Measurements from ENCODE around the gene CAMTA1.

Gene CAMTA1

DNA sequence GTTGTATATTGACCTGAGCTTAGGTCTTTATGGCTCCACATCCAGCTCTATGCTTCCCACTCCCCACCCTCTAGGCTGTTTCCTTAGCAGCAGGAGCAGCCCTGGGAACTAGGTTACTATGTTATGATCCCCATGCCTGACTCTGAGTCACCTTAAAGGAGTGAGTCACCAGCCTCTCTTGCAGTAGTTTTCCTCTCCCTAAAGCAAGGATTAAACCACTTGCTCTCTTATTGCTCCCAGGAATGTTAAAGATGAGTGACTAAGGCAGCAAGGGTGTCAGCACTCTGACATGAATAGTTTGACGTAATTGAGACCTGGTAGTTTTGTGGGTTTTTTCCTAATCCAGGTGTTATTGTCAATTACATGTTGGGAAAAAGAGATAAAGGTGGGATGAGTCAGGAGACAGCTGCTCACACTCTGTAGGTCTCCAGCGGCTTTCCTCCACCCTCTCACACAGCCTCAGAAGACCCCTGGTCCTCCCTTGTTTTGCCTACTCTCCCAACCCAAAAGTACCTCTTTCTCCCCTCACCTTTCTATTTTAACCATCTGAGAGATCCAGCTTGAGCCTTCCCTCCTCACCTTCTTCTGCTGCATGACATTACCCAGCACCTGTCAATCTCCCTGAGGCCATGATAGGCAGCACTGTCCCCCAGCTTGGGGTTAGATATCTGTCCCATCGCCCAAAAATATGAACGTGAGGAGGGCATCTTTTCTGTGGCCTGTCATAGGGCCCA lies 616.7 kb downstream of the CAMTA1 start (continued):
- TF ChIP-seq, protein P1, sequence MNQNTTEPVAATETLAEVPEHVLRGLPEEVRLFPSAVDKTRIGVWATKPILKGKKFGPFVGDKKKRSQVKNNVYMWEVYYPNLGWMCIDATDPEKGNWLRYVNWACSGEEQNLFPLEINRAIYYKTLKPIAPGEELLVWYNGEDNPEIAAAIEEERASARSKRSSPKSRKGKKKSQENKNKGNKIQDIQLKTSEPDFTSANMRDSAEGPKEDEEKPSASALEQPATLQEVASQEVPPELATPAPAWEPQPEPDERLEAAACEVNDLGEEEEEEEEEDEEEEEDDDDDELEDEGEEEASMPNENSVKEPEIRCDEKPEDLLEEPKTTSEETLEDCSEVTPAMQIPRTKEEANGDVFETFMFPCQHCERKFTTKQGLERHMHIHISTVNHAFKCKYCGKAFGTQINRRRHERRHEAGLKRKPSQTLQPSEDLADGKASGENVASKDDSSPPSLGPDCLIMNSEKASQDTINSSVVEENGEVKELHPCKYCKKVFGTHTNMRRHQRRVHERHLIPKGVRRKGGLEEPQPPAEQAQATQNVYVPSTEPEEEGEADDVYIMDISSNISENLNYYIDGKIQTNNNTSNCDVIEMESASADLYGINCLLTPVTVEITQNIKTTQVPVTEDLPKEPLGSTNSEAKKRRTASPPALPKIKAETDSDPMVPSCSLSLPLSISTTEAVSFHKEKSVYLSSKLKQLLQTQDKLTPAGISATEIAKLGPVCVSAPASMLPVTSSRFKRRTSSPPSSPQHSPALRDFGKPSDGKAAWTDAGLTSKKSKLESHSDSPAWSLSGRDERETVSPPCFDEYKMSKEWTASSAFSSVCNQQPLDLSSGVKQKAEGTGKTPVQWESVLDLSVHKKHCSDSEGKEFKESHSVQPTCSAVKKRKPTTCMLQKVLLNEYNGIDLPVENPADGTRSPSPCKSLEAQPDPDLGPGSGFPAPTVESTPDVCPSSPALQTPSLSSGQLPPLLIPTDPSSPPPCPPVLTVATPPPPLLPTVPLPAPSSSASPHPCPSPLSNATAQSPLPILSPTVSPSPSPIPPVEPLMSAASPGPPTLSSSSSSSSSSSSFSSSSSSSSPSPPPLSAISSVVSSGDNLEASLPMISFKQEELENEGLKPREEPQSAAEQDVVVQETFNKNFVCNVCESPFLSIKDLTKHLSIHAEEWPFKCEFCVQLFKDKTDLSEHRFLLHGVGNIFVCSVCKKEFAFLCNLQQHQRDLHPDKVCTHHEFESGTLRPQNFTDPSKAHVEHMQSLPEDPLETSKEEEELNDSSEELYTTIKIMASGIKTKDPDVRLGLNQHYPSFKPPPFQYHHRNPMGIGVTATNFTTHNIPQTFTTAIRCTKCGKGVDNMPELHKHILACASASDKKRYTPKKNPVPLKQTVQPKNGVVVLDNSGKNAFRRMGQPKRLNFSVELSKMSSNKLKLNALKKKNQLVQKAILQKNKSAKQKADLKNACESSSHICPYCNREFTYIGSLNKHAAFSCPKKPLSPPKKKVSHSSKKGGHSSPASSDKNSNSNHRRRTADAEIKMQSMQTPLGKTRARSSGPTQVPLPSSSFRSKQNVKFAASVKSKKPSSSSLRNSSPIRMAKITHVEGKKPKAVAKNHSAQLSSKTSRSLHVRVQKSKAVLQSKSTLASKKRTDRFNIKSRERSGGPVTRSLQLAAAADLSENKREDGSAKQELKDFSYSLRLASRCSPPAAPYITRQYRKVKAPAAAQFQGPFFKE (tag by site-specific recombination; IDR thresholded peaks at IDR 0.05; ENCODE audit: borderline replicate concordance): no peak
- no peak for TF ChIP-seq ZNF114 (tag by site-specific recombination; IDR thresholded peaks at IDR 0.05)
- no peak for TF ChIP-seq SCRT1 (tag by site-specific recombination; IDR thresholded peaks at IDR 0.05; ENCODE audit: borderline replicate concordance)
- no peak for TF ChIP-seq ZBTB8A (tag by site-specific recombination; IDR thresholded peaks at IDR 0.05)
- TF ChIP-seq ZFP69B (tag by site-specific recombination; IDR thresholded peaks at IDR 0.05): peak; percentile 84
- TF ChIP-seq ZFP3 (tag by site-specific recombination; IDR thresholded peaks at IDR 0.05; ENCODE audit: low read depth): no peak
- TF ChIP-seq TRIM28 (IDR thresholded peaks at IDR 0.05; ENCODE audit: borderline replicate concordance, low read length): peak; percentile 76; the same call in 1 of the 2 replicates
- peak; percentile 65 for TF ChIP-seq ZBTB48 (tag by site-specific recombination; IDR thresholded peaks at IDR 0.05)
- no peak for TF ChIP-seq ZNF133 (tag by site-specific recombination; IDR thresholded peaks at IDR 0.05)
- TF ChIP-seq ZNF513 (tag by site-specific recombination; IDR thresholded peaks at IDR 0.05): no peak
- TF ChIP-seq ZNF10 (tag by site-specific recombination; IDR thresholded peaks at IDR 0.05): no peak
- TF ChIP-seq ZNF169 (tag by site-specific recombination; IDR thresholded peaks at IDR 0.05): peak; percentile 79; the same call in 1 of the 2 replicates
- TF ChIP-seq SETDB1 (IDR thresholded peaks at IDR 0.05; ENCODE audit: insufficient read length, low read length): no peak
- TF ChIP-seq ZNF138 (tag by site-specific recombination; IDR thresholded peaks at IDR 0.05; ENCODE audit: borderline replicate concordance): no peak
- peak; percentile 56 for TF ChIP-seq ZNF2 (tag by site-specific recombination; IDR thresholded peaks at IDR 0.05)
- TF ChIP-seq ZEB2 (tag by site-specific recombination; IDR thresholded peaks at IDR 0.05): peak; percentile 90
- peak; percentile 49 for TF ChIP-seq ZNF518A (tag by site-specific recombination; conservative IDR thresholded peaks at IDR 0.05; ENCODE audit: low read depth)
- TF ChIP-seq ZSCAN23 (tag by site-specific recombination; IDR thresholded peaks at IDR 0.05): no peak
- TF ChIP-seq FEZF1 (tag by site-specific recombination; IDR thresholded peaks at IDR 0.05): peak; percentile 85
- peak; percentile 82 for TF ChIP-seq ZNF24 (tag by site-specific recombination; IDR thresholded peaks at IDR 0.05)
- TF ChIP-seq ZNF391 (tag by site-specific recombination; IDR thresholded peaks at IDR 0.05; ENCODE audit: borderline replicate concordance, low read depth): peak; percentile 88
- no peak for TF ChIP-seq ZNF830 (tag by site-specific recombination; IDR thresholded peaks at IDR 0.05; ENCODE audit: low read depth)
- no peak for TF ChIP-seq ZNF239 (tag by site-specific recombination; IDR thresholded peaks at IDR 0.05)
- TF ChIP-seq, protein P2, sequence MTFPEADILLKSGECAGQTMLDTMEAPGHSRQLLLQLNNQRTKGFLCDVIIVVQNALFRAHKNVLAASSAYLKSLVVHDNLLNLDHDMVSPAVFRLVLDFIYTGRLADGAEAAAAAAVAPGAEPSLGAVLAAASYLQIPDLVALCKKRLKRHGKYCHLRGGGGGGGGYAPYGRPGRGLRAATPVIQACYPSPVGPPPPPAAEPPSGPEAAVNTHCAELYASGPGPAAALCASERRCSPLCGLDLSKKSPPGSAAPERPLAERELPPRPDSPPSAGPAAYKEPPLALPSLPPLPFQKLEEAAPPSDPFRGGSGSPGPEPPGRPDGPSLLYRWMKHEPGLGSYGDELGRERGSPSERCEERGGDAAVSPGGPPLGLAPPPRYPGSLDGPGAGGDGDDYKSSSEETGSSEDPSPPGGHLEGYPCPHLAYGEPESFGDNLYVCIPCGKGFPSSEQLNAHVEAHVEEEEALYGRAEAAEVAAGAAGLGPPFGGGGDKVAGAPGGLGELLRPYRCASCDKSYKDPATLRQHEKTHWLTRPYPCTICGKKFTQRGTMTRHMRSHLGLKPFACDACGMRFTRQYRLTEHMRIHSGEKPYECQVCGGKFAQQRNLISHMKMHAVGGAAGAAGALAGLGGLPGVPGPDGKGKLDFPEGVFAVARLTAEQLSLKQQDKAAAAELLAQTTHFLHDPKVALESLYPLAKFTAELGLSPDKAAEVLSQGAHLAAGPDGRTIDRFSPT (tag by site-specific recombination; IDR thresholded peaks at IDR 0.05): peak; percentile 96
- no peak for TF ChIP-seq REPIN1 (tag by site-specific recombination; IDR thresholded peaks at IDR 0.05; ENCODE audit: low read depth)
- peak; percentile 83 for TF ChIP-seq PRDM1 (tag by site-specific recombination; IDR thresholded peaks at IDR 0.05)

Data from HEK293 (cell line).